RWPE2 (cell line): ENCODE data around the gene DENND2A.
"Not testable (repeated sequence)": the region's sequence is repeated elsewhere in the genome, so short reads cannot be mapped to it uniquely, and the experiment has no call there.

ENCODE experiments used
- ATAC-seq: fragments of 200-7000 bp; cut with Tn5 transposase; 3 replicates; pipeline ENCODE4 v1.9.1; 2021; ENCODE audit warnings: low read depth
- DNase-seq: peaks from one replicate; pipeline ENCODE4 v3.0.0-alpha.2; 2020; ENCODE audit warnings: low spot score
- H3K27ac ChIP-seq: fragments of 450-650 bp; 2 replicates; pipeline ENCODE4 v1.5.1; 2017; ENCODE audit warnings: mild to moderate bottlenecking; ENCODE audit not compliant: poor library complexity, severe bottlenecking
- H3K27me3 ChIP-seq: fragments of 250-450 bp; sonication (Bioruptor Pico); 2 replicates; pipeline ENCODE4 v1.5.1; 2021; ENCODE audit warnings: mild to moderate bottlenecking, moderate library complexity; ENCODE audit not compliant: insufficient read depth, poor library complexity, severe bottlenecking
- H3K36me3 ChIP-seq: fragments of 250-450 bp; sonication (Bioruptor Pico); 2 replicates; pipeline ENCODE4 v1.5.1; 2020; ENCODE audit warnings: low read depth, mild to moderate bottlenecking, moderate library complexity
- H3K4me1 ChIP-seq: fragments of 250-450 bp; sonication (Bioruptor Pico); 2 replicates; pipeline ENCODE4 v1.5.1; 2021; ENCODE audit warnings: mild to moderate bottlenecking, moderate library complexity; ENCODE audit not compliant: insufficient read depth, poor library complexity, severe bottlenecking
- H3K4me3 ChIP-seq: fragments of 250-450 bp; sonication (Bioruptor Pico); 2 replicates; pipeline ENCODE4 v1.5.1; 2021; ENCODE audit warnings: mild to moderate bottlenecking, moderate library complexity; ENCODE audit not compliant: severe bottlenecking
- H3K9me3 ChIP-seq: fragments of 250-450 bp; sonication (Bioruptor Pico); 2 replicates; pipeline ENCODE4 v1.5.1; 2021; ENCODE audit warnings: mild to moderate bottlenecking, moderate library complexity; ENCODE audit not compliant: severe bottlenecking
- TF ChIP-seq, protein P1 (sequence below): fragments of 450-650 bp; IDR thresholded peaks from one replicate; pipeline ENCODE4 v1.5.1; 2017; ENCODE audit warnings: mild to moderate bottlenecking, moderate library complexity; ENCODE audit not compliant: poor library complexity, severe bottlenecking

The DENND2A gene

DNA sequence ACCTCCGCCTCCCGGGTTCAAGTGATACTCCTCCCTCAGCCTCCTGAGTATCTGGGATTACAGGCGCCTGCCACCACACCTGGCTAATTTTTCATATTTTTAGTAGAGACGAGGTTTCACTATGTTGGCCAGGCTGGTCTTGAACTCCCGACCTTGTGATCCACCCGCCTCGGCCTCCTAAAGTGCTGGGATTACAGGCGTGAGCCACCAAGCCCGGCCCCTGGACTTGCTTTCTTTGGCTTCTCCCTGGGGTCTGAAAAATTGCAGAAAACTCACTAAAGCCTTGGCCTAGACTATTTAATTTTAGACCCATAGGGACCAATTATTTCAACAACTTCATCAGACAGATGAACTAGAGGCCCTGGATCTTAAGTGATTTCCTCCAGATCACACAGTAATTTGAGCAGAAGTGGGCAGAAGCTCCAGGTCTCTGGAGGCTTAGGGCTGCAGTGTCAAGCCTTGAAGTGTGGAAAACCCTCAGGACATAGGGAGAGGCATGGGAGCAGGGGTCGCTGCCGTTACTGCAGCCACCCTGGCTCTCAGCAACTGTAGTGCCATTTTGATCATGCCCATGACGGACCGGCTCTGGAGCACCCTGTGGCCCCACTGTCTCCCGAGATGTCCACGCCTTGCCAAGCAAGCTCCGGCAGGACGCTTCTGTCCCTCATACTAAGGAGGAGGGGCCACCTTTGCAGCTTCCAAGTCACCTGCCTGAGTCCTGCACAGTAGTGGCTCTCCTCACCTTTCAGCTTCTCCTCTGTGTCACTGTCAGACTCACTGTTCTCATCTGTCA is 72.4 kb downstream of the DENND2A start:
- Histone ChIP-seq H3K9me3 (no peaks in the 10 kb centered on the region), H3K27ac (no peak overlapping the region), H3K36me3 (no peaks in the 10 kb centered on the region), H3K27me3 (no peaks in the 10 kb centered on the region), H3K4me3 (no peak overlapping the region), H3K4me1 (peaks cover 19% of the 10 kb centered on the region)
- DNase-seq, result no peak
- ATAC-seq, result no peak
- TF ChIP-seq, protein P1, sequence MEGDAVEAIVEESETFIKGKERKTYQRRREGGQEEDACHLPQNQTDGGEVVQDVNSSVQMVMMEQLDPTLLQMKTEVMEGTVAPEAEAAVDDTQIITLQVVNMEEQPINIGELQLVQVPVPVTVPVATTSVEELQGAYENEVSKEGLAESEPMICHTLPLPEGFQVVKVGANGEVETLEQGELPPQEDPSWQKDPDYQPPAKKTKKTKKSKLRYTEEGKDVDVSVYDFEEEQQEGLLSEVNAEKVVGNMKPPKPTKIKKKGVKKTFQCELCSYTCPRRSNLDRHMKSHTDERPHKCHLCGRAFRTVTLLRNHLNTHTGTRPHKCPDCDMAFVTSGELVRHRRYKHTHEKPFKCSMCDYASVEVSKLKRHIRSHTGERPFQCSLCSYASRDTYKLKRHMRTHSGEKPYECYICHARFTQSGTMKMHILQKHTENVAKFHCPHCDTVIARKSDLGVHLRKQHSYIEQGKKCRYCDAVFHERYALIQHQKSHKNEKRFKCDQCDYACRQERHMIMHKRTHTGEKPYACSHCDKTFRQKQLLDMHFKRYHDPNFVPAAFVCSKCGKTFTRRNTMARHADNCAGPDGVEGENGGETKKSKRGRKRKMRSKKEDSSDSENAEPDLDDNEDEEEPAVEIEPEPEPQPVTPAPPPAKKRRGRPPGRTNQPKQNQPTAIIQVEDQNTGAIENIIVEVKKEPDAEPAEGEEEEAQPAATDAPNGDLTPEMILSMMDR, result no peak

GRCh38 chr7:140566186-140566585 is 74.4 kb downstream of the DENND2A start:
- H3K36me3 ChIP-seq, H3K9me3 ChIP-seq, H3K4me3 ChIP-seq, DNase-seq, H3K27me3 ChIP-seq: not testable (repeated sequence)
- Histone ChIP-seq H3K27ac (peak overlapping the region; percentile 27), H3K4me1 (peaks cover 19% of the 10 kb centered on the region)
- peak; percentile 24; the same call in 1 of the 3 replicates for ATAC-seq

DNA sequence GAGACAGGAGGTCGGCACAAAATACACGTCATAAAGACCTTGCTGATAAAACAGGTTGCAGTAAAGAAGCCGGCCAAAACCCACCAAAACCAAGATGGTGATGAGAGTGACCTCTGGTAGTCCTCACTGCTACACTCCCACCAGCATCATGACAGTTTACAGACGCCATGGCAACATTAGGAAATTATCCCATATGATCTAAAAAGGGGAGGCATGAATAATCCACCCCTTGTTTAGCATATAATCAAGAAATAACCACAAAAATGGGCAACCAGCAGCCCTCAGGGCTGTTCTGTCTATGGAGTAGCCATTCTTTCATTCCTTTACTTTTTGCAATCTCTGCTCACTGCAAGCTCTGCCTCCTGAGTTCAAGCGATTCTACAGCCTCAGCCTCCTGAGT is 74.9 kb downstream of the DENND2A start:
- H3K36me3 ChIP-seq, H3K4me3 ChIP-seq, ATAC-seq, H3K9me3 ChIP-seq, DNase-seq, H3K27me3 ChIP-seq: not testable (repeated sequence)
- Histone ChIP-seq H3K27ac (peak overlapping the region; percentile 5), H3K4me1 (peaks cover 19% of the 10 kb centered on the region)

DNA sequence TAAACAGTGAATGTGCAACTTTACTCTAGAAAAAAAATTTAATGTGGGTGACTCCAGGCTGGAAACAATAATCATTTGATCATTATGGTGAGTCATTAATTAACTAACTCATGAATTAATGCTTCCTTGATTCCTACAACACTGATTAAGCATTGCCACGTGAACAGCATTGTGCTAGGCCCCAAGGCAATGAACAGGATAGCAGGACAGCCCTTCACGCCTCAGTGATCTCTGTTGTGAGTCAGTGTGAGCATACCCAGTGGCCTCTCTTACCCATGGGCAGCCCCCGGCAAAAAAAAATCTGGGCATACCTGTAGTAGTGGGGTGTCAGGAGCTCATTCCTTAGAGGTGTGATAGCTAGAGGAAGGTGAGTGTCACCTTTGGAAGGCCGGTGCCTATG is 76.0 kb downstream of the DENND2A start:
- TF ChIP-seq, protein P1, result no peak
- ATAC-seq (peak; percentile 85), DNase-seq (no peak)
- H3K4me3 ChIP-seq, result no peak overlapping the region
- no peaks in the 10 kb centered on the region for H3K27me3 ChIP-seq
- H3K36me3 ChIP-seq, result no peaks in the 10 kb centered on the region
- H3K27ac ChIP-seq, result peak overlapping the region; percentile 5
- H3K4me1 ChIP-seq, result peaks cover 19% of the 10 kb centered on the region
- no peaks in the 10 kb centered on the region for H3K9me3 ChIP-seq

- Histone ChIP-seq H3K36me3 (no peaks in the 10 kb centered on the region), H3K27ac (no peak overlapping the region), H3K4me3 (no peak overlapping the region), H3K27me3 (no peaks in the 10 kb centered on the region), H3K9me3 (no peaks in the 10 kb centered on the region), H3K4me1 (peaks cover 19% of the 10 kb centered on the region)
- TF ChIP-seq, protein P1, result no peak
- DNase-seq, result no peak
- ATAC-seq, result no peak
These were observed 77.6 kb downstream of the DENND2A start for GRCh38 chr7:140562926-140563481.

DNA sequence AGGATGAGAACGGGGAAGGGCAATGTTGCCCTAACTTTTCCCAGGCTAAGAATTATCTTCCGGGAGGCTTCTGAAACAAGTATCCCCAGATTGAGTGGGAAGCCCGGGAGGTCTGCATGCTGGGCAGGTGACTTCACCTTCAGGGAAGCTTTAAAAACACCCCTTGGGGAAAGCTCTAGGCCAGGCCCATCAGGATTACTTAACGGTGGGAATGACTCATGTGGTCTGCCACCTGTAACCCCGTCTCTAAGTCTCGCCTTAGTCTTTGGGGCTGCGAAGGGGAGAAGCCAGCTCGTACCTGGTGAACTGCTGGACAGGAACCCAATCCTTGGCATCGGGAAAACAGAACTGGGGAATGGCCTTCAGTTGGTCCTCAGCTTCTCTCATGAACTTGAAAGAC is 81.2 kb downstream of the DENND2A start:
- Histone ChIP-seq H3K27me3 (no peaks in the 10 kb centered on the region), H3K36me3 (no peaks in the 10 kb centered on the region), H3K4me1 (peaks cover 2% of the 10 kb centered on the region), H3K4me3 (no peak overlapping the region), H3K9me3 (no peaks in the 10 kb centered on the region), H3K27ac (no peak overlapping the region)
- TF ChIP-seq, protein P1, result no peak
- no peak for DNase-seq
- peak; percentile 69 for ATAC-seq
